HG03103 (cell line): ENCODE measurements around the gene MSL3.

Experiments used
- ATAC-seq: cut with Tn5 transposase; IDR thresholded peaks from one replicate; pipeline ENCODE4 v1.9.1; 2021; ENCODE audit warnings: low read depth; ENCODE audit not compliant: unreplicated experiment

MSL3 gene

DNA sequence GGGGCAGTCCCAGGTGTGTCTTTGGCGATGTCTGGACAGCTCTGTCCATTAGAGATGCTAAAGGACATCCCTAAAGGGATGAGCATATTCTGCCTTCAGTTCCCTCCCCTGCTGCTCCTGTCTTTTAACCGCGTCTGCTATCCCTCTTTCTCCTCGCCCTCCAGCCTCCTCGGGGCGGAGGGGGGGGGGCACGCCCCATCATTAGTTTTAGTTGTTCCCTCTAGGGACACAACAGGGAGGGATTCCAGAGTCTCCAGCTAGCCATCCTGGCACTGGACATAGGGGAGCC, 1.1 kb downstream of the MSL3 start:
- ATAC-seq: no peak

DNA sequence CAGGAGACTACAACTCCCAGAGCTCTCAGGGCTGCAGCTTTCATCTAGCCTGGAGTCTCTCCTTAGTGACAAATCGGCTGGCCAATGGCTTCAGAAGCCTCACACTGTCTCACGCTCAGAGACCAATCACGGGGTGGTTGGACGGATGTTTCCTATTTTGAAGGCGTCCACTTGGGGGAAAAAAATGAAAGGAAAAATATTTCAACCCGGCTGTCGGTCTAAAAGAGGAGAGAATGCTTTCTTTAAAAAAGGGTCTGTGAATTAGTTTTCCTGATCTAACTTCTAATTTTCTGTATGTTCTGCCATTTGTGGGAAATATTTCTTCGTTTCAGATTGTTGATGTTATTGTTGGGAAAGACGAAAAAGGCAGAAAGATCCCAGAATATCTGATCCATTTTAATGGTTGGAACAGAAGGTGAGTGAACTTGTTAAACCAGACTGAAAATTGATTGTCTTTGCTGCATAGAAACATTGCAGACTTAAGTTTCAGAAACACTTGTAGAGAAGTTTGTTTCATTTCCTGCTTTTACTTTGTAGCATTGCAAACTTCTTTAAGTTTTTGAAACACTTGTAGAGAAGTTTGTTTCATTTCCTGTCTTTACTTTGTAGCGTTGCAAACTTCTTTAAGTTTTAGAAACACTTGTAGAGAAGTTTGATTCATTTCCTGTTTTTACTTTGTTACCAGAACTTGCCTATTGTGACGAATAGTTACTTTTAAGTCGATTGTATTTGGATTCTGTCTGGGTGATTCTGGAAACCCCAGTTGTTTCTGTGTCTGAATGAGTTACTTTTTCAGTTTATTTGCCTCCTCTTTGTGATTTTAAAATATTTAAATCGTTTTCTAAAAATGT, 1.6 kb downstream of the MSL3 start:
- ATAC-seq: peak; percentile 65

DNA sequence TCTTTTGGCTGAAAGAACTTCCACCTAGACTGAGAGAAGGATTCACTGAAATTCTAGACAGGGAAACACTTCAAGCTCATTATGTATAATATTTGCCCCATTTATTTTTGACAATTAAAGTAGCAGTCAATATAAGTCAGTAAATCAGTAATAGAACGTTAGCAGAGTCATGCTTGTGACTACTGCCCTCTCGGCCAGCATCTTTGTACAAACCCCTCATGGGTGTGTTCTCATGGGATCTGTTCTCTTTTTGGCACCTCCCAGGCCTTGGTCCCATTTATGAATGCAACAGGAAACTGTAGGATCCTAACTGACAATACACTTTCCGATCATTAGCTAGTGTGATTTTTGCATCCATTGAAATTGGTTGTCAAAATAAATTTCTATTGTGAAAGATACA, 2.9 kb downstream of the MSL3 start:
- no peak for ATAC-seq

DNA sequence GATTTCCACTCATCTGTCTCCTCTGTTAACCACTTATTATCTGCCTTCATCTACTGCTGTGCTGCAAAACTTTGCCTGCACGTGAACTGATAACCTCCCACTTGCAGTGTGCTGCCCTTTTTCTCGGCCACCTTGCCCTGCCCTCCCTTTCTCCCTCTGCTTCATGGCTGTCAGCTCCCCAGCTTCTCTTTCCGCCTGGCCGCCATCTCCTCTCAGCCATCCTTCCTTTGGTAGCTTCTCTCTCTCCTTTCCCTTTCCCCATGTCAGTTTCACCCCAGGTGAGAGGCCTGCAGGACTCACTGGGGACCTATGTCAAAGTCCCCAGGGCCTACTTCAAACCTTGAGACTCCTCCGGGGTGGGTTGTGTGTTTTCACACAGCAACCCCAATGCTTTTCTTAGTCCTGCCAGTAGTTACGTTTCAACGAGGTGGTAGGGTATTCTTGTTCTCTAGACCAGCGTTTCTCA, 6.6 kb downstream of the MSL3 start:
- ATAC-seq: no peak

DNA sequence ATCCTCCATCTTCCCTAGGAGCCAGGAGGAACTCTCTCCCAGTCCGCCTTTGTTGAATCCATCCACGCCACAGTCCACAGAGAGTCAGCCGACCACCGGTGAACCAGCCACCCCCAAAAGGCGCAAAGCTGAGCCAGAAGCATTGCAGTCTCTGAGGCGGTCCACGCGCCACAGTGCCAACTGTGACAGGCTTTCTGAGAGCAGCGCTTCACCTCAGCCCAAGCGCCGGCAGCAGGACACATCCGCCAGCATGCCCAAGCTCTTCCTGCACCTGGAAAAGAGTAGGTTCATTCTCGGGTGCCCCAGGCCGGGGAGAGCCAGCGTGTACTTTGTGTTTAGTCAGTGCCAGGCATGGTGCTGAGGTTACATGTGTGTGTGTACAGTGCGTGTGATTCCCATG, 7.4 kb downstream of the MSL3 start:
- ATAC-seq: no peak

DNA sequence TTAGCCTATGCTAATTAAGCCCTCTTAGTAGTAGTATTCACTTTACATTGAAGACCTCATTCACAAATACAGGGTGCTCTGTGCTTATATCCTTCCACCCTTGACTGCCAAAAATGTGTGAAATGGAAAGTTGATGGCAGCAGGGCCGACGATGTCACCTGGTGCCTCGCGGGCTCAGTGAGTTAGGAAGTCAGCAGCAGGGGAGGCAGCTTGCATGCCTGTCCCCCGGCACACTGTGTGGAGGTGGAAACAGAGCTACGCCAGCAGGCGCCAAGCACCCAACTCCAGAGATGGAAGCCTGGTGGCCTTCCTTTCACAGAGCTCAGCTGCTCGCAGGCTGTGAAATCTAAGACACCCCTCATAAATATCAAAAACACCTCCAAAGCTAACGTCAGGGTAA, 8.4 kb downstream of the MSL3 start:
- ATAC-seq: no peak

DNA sequence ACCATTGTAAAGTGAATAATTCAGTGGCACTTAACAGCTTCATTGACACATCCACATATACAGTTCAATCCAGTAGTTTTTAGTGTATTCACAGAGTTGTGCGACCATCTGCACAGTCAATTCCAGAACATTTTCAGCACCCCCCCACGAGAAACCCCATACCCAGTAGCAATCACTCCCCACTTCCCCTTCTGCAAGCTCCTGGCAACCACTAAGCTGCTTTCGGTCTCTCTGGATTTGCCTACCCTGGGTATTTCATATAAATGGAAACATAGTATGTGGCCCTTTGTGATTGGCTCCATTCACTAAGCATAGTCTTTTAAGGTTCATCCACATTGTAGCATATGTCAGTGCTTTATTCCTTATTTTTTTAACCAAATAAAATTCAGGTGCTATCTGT, 10.0 kb downstream of the MSL3 start:
- ATAC-seq: peak; percentile 46

DNA sequence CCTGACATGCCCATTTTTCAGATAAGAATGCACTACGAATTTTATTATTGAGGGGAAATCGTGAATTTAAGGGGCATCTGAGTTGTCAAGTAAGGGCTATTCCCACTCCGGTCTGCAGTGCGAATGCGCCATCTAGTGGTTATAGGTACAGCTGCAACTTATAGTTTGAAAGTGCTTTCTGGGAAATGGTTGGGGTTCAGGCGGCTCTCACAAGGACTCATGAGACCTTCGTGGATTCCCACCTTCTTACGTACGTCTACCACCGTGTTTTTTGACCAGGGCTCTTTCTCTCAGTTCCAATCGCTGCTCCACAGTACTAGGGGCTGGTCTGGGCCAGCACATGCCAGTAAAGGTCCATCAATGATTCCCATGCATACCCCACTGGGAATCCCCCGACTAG, 12.3 kb downstream of the MSL3 start:
- ATAC-seq: no peak

DNA sequence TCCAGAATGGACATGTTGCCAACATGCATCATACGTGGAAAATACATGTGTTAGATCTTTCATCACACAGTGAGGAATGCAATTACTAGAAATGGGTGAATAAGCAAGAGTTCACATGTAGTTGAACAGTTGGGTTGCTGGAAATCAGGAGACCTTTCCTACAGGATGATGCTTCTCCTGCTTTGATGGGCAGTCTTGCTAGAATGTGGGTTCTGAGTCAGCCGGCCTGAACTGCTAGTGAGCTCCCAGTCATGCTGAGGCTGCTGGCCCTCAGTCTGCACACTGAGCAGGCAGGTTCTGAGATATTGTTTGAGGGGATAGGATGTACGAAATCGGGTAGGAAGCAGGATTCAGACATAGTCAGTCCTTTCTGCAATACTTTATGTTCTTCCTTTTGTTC, 20.2 kb downstream of the MSL3 start:
- ATAC-seq: no peak

DNA sequence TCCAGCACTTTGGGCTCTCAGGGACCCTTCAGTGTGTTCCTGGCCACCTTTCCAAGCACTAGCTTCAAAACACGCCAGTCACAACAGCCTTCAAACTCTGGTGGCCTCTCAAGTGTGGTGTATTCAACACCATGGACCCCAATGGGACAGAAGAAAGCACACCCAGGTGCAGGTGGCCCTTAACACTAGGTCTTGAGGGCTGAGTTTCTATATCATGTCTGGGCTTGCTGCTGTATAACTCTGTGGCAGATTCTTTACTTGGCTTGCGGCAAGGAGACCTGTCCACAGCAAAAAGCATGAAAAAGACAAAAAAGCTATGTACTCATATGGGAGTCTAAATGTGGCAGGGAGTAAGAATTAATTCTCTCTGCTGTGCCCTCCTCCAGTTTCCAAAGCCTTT, 23.1 kb downstream of the MSL3 start:
- ATAC-seq: no peak

DNA sequence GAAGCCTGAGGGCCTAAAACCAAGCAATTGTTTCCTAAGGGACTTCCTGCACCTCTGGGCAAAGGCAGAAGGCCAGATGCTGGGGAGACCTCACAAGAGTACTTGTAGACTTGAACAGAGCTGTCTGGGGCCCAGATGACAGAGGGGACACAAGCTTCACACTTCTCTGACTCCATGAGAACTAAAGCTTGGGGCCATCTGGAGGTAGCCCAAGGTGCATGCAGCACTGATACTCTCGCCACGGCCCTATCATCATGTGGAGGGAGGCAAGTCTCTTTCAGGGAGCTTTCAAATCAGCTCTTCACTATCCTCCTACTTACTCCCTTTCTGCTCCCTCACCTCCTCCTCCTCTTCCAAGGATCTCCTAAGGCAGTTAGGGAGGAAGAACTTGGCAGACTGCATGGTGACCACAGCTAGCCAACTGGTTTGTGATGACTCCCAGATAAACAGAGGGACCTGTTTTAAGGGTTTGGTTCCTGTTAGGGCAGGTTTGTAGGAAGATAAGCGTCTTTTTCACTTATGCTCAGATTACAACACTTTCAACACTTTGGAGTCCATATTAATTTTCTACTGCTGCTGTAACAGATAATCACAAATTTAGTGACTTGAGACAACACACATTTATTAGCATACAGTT, 23.8 kb downstream of the MSL3 start:
- ATAC-seq: no peak

DNA sequence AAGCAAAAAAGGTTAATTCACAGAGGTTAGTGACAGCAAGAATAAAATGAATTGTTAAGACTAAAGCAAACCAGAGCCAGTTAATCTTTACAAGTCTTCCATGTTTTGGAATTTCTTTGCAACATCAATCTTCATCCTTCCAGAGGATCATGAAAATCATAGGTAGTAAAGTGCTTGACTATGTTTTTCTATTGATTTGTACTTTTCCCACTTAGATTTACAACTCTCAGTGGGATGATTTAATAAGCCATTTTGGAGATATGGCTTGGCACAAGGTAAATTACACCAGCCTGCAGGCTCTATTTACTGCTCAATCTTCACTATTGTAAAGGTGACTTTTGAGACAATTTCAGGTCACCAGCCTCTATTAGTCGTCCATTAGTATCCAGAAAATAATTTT, 26.5 kb downstream of the MSL3 start:
- ATAC-seq: no peak

DNA sequence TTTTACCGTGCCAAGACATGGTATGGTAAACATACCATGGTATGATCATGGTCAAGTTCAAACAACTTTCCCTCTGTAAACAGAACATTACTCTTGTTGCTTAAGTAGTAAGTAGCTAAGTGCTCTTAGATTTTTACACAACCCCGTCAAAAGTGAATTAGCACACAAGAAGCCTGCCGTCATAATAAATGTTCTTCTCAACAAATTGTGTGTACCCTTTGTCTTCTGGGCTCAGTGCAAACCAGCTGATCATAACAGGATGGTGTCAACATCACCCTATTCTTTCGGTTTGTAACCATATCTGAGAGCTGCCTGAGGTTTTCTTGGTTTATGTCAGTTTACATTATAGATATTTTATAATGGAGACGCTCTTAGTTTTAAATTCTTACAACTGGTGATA, 28.8 kb downstream of the MSL3 start:
- ATAC-seq: no peak

DNA sequence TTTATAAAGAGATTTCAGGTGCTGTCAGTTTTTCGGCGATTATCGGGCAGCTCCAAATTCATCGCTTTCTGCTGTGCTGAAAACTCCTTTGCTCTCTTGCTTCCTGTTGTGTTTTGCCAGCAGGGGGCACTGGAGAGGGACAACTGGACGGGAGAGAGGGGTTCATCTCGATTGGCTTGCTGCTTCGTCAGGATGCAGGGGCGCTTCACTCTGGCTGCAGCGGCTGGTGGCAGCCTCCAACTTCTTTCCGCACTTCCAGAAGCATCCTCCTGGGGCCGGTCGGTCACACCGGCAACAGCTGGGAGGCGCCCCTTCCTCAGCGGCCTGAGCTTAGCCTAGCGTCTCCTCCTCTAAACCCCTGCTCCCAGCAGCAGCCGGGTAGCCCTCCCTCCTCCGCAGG, 29.5 kb downstream of the MSL3 start:
- ATAC-seq: no peak

DNA sequence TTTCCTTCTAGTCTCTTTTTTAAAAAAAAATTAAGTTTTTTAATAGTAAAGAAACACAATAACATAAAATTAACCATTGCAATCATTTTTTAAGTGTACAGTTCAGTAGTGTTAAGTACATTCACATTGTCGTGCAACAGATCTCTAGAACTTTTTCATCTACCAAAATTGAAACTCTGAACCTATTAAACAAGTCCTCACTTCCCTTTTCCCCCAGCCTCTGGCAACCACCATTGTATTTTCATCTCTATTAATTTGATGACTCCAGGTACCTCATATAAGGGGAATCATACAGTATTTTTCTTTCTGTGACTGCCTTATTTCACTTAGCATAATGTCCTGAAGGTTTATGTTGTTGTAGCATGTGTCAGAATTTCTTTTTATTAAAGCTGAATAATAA, 31.8 kb downstream of the MSL3 start:
- ATAC-seq: peak; percentile 50

DNA sequence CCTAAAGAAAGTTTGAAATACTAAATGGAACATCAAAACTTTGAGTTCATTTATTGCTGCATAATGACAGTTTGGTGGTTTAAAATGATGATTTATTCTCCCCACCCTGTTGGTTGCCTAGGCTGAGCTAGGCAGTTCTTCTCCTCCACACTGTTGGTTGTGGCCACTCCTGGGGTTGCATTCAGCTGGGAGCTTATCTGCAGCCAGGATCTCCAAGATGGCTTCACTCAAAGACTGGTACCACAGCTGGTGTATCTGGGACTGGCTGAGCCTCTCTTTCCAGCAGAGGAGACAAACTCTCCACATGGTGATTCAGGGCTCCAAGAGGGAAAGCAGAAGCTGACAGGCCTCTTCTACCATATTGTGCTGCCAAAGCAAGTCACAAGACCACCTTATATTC, 33.1 kb downstream of the MSL3 start:
- no peak for ATAC-seq

DNA sequence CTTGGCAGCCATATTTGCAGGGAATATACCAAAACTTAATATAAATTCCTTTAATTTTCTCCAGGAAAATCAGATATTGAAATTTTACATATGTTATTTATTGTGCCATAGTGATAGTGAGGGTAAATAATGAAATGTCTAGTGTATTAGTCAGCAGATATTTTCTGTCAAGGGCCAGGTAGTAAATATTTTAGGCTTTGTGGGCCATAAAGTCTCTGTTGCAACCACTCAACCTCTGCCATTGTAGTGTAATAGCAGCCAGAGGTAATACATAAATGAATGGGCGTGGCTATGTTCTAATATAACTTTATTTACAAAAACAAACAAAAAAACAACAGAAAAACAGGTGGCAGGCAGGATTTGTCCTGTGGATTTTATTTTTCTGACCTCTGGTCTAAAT, 33.5 kb downstream of the MSL3 start:
- no peak for ATAC-seq

DNA sequence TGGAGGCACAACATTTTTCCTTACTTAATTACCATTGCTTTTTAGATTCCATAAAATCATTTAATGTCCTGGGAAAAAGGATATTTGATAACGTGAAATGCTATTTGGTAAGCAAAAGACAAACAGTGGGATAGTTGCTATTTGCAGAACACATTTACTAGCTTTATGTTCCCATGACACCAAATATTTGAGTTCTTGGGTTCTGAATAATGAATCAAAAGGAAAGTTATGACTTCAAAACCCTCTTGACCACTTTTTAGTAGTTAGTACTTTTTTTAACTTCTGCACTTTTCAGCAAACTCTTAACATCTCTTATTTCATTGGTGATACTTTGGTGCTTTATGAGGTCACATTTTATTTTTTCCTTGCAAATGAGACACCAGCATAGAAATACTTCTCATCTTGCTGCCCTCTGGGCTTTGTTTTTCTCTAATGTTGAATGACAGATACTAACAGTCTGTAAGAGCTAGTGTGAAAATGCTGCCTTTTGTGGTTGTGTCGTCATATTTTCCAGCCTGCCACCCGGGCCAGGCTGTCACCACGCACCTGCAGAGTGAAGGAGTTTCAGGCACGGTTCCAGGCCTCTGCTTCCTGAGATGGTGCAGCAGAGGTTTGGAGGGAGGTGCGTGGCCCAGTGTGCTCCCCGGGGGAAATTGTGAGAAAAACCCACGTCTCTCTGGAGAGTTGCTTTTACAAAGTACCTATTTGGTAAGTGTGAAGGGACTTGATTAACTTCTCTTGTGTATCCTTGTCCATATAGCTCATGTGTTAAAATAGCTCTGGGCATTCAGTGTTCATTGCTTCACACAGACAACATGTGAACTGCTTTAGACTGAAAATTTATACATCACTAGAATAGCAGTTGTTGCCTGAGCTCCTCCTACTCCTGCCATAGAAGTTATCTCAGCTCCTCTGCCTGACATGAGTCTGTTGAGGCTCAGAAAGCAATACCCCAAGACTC, 34.7 kb downstream of the MSL3 start:
- ATAC-seq: peak; percentile 70

DNA sequence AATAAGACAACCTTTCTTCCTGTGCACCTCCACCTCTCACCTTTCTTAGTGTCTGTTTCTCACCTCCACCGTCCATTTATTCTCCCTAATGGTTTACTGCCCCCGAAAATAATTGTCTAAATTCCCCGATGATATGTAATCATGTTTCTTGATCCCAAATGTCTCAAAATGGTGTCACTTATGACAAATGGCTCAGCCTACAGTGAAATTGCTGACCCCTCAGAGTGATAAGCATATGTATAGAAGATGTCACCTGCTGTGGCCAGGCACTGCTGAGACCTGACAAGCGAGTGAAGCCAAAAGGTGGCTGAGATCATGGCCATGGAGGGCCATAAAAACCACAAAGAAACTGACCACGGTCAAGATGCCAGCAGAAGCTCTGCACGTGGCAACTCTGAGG, 35.7 kb downstream of the MSL3 start:
- no peak for ATAC-seq

DNA sequence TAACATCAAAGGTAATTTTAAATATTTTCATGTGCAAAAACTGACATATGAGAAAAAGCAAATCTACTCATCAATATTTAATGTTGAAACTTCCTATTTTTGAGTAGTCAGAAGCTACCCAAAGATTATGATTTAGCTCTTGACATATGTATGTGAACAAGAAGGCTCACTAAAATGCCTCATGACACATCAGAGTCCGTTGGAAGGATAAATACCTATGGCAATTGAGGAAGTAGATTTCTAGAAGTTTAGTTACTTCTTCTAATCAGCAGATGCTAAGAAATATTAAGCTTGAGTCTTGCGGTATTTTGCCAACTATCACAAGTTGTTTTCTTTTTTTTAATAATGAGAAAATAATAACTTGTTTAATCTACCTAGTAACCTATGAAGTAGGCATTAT, 55.3 kb downstream of the MSL3 start:
- no peak for ATAC-seq
